Esophagus muscularis mucosa (tissue), 3 donors: ENCODE results near the gene ANKS1B.

Experiments used
- POLR2A ChIP-seq: fragments of 450-650 bp; IDR thresholded peaks from one replicate; pipeline ENCODE4 v1.6.1; 2017; ENCODE audit warnings: antibody characterized with exemption, moderate library complexity, mild to moderate bottlenecking, low read depth
- TF ChIP-seq, protein P1 (sequence below), 3 experiments: fragments of 200-600 bp in 2 of 3; fragments of 450-650 bp in 1 of 3; sonication (generic) in 2 of 3; IDR thresholded peaks; one replicate each; pipeline ENCODE4 v1.5.1; 2017 to 2019; ENCODE audit warnings: antibody characterized with exemption in 3 of 3, mild to moderate bottlenecking in 2 of 3, moderate library complexity in 1 of 3

DNA sequence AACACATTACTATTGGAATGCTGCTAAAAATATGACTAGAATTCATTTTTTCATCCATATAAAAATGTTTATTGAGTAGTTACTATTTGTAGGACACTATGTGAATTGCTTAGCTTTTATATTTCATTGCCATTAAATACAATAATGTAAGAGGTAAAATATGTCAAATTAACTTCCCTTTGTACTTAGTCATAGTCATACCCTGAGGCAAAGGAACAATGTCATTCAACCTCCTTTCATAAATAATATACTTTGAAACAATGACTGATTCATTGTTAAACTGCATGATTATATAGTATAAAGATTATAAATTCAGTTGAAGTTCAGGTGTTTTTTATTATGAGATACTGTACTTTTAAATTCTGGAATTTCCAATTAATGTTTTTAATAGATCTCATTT, 232.0 kb downstream of the ANKS1B start:
- no peak for TF ChIP-seq POLR2A
- TF ChIP-seq, protein P1, sequence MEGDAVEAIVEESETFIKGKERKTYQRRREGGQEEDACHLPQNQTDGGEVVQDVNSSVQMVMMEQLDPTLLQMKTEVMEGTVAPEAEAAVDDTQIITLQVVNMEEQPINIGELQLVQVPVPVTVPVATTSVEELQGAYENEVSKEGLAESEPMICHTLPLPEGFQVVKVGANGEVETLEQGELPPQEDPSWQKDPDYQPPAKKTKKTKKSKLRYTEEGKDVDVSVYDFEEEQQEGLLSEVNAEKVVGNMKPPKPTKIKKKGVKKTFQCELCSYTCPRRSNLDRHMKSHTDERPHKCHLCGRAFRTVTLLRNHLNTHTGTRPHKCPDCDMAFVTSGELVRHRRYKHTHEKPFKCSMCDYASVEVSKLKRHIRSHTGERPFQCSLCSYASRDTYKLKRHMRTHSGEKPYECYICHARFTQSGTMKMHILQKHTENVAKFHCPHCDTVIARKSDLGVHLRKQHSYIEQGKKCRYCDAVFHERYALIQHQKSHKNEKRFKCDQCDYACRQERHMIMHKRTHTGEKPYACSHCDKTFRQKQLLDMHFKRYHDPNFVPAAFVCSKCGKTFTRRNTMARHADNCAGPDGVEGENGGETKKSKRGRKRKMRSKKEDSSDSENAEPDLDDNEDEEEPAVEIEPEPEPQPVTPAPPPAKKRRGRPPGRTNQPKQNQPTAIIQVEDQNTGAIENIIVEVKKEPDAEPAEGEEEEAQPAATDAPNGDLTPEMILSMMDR (IDR thresholded peaks at IDR 0.05) = no peak
